ENCODE results near the gene SGF29.
"Not testable (repeated sequence)": the region's sequence is repeated elsewhere in the genome, so short reads cannot be mapped to it uniquely, and the experiment has no call there.

GRCh38 chr16:28607681-28608495, 54.2 kb downstream of the SGF29 start:
- TF ChIP-seq CTCF (IDR thresholded peaks at IDR 0.05 in 8 of 11, conservative IDR thresholded peaks at IDR 0.05 in 3 of 11); POLR2A (IDR thresholded peaks at IDR 0.05); POLR2AphosphoS5 (IDR thresholded peaks at IDR 0.05): not testable (repeated sequence)

All from spleen (tissue), 7 donors.